OCI-LY7 (cell line): ENCODE results near the gene FOXRED1. TPM values are rescaled to one million over a fixed set of nuclear protein-coding genes. Genes with fewer than 3 reads are reported as not detected.

Experiments used
- BruUV-seq: library from RNA; stranded (reverse); fragments of 400-500 nt; replicated peaks from 2 replicates; lab custom pipeline; 2021; lab: Mats Ljungman, UMichigan
- CTCF ChIA-PET: fragments of 300-600 bp; sonication (Branson Sonifier 250); formaldehyde crosslinking; loops from one replicate; lab custom pipeline; 2022; ENCODE audit warnings: antibody characterized with exemption; ENCODE audit not compliant: unreplicated experiment; lab: Charles Lee
- POLR2A ChIA-PET: fragments of 300-600 bp; sonication (Branson Sonifier 250); formaldehyde crosslinking; loops from one replicate; lab custom pipeline; 2022; ENCODE audit warnings: antibody characterized with exemption; lab: Charles Lee
- DNase-seq: peaks from one replicate; pipeline ENCODE4 v3.0.0-alpha.2; 2015; ENCODE audit warnings: low spot score
- H2AFZ ChIP-seq: fragments of 200-600 bp; sonication (generic), shearing (Covaris generic); 2 replicates; pipeline ENCODE4 v1.6.1; 2014; ENCODE audit warnings: mild to moderate bottlenecking, antibody characterized with exemption, low read length, moderate library complexity
- H3K27ac ChIP-seq: fragments of 200-600 bp; sonication (generic); 2 replicates; pipeline ENCODE4 v1.5.1; 2014; ENCODE audit warnings: mixed run types, low read depth, mild to moderate bottlenecking, moderate library complexity, low read length, inconsistent platforms; ENCODE audit not compliant: poor library complexity, severe bottlenecking
- H3K36me3 ChIP-seq: fragments of 200-600 bp; sonication (generic); 2 replicates; pipeline ENCODE4 v1.6.1; 2014; ENCODE audit warnings: mild to moderate bottlenecking, antibody characterized with exemption, low read length, moderate library complexity, mixed read lengths; ENCODE audit not compliant: insufficient read depth
- H3K4me1 ChIP-seq: fragments of 200-600 bp; sonication (generic); 2 replicates; pipeline ENCODE4 v1.5.1; 2014; ENCODE audit warnings: mild to moderate bottlenecking, low read length; ENCODE audit not compliant: insufficient read depth, poor library complexity, severe bottlenecking
- H3K4me2 ChIP-seq: fragments of 200-600 bp; sonication (generic); 2 replicates; pipeline ENCODE4 v1.6.1; 2014; ENCODE audit warnings: mild to moderate bottlenecking, low read length
- H3K4me3 ChIP-seq: fragments of 200-600 bp; sonication (generic); 2 replicates; pipeline ENCODE4 v1.5.1; 2014; ENCODE audit warnings: mild to moderate bottlenecking, low read depth, low read length; ENCODE audit not compliant: poor library complexity, severe bottlenecking
- H3K79me2 ChIP-seq: fragments of 200-600 bp; sonication (generic); 2 replicates; pipeline ENCODE4 v1.6.1; 2016; ENCODE audit warnings: low read depth, mild to moderate bottlenecking, low read length, moderate library complexity, mixed read lengths; ENCODE audit not compliant: insufficient read depth
- H3K9me2 ChIP-seq: fragments of 200-600 bp; sonication (generic); 2 replicates; pipeline ENCODE4 v1.6.1; 2016; ENCODE audit warnings: mild to moderate bottlenecking, low read length, mixed read lengths; ENCODE audit not compliant: insufficient read depth
- H3K9me3 ChIP-seq: fragments of 200-600 bp; sonication (generic); 2 replicates; pipeline ENCODE4 v1.6.1; 2014; ENCODE audit warnings: mild to moderate bottlenecking, mixed run types, low read length, mixed read lengths
- H4K20me1 ChIP-seq: fragments of 200-600 bp; sonication (generic); 2 replicates; pipeline ENCODE4 v1.6.1; 2014; ENCODE audit warnings: mild to moderate bottlenecking, antibody characterized with exemption, low read length, moderate library complexity, mixed read lengths; ENCODE audit not compliant: insufficient read depth
- CTCF ChIP-seq: fragments of 200-600 bp; sonication (generic); conservative IDR thresholded peaks from 2 replicates; pipeline ENCODE4 v1.5.1; 2014; ENCODE audit warnings: mild to moderate bottlenecking, antibody characterized with exemption, low read length, moderate library complexity, mixed read lengths
- EZH2phosphoT487 ChIP-seq: fragments of 200-600 bp; sonication (generic); IDR thresholded peaks from 2 replicates; pipeline ENCODE4 v1.6.1; 2018; ENCODE audit warnings: low read depth, borderline replicate concordance, mild to moderate bottlenecking, mixed run types, antibody characterized with exemption, low read length, moderate library complexity, mixed read lengths
- intact Hi-C: fragments of 100-400 bp; cut with micrococcal nuclease; formaldehyde crosslinking; loops from one replicate; pipeline ENCODE4 v1.10.0; 2022; ENCODE audit not compliant: unreplicated experiment
- total RNA-seq, 2 experiments: library from RNA; depleted of rRNA in 1 of 2; stranded (reverse); fragments of >200 nt in 1 of 2; shearing (Covaris generic) in 1 of 2; gene quantifications; 2 replicates each; pipeline ENCODE4 v1.2.3, GENCODE V29; 2014 to 2022

Gene FOXRED1
- total RNA-seq, 2 experiments from 2014 or later: 42.5 to 62.4 TPM

- TF ChIP-seq EZH2phosphoT487 (no peak), CTCF (no peak)
- intact Hi-C loops: no loop called here
- Histone ChIP-seq H3K9me2 (no peaks in the 10 kb centered on the region), H3K36me3 (peaks cover 65% of the 10 kb centered on the region), H3K9me3 (no peaks in the 10 kb centered on the region), H4K20me1 (no peaks in the 10 kb centered on the region), H3K4me1 (no peaks in the 10 kb centered on the region), H3K27ac (no peak overlapping the region), H3K79me2 (no peaks in the 10 kb centered on the region), H2AFZ (no peak overlapping the region), H3K4me2 (no peak overlapping the region), H3K4me3 (no peak overlapping the region)
- ChIA-PET POLR2A (interaction anchor here (0.7 kb wide), 1 partner anchor 48 kb away, joined by 4 read pairs; no protein-coding TSS in a partner anchor), CTCF (no interaction called here)
- DNase-seq: no peak
- BruUV-seq: no TSS peak
Measured at GRCh38 chr11:126297004-126297403, 28.1 kb downstream of the FOXRED1 start.

GRCh38 chr11:126303623-126304456, 34.9 kb downstream of the FOXRED1 start, which contains the start of gene DCPS:
DCPS (plus strand) TSS chr11:126304060; CDS start chr11:126304081, 21 bp downstream.
- Histone ChIP-seq H3K36me3 (peaks cover 46% of the 10 kb centered on the region), H4K20me1 (no peaks in the 10 kb centered on the region), H3K4me3 (peak within 1 kb of the TSS; percentile 92), H3K27ac (peak within 1 kb of the TSS; percentile 71), H2AFZ (peak within 1 kb of the TSS; percentile 90), H3K4me2 (peak within 1 kb of the TSS; percentile 90), H3K9me2 (no peaks in the 10 kb centered on the region), H3K4me1 (peaks cover 17% of the 10 kb centered on the region), H3K9me3 (no peaks in the 10 kb centered on the region), H3K79me2 (peaks cover 27% of the 10 kb centered on the region; the same call in 1 of the 2 replicates)
- POLR2A ChIA-PET: interaction anchor here (0.6 to 1.8 kb wide), 10 partner anchors 12 to 674 kb away, joined by 3 to 4 read pairs (median 3); partner anchors contain the start of genes FOXRED1, SRPRA and ST3GAL4
- no peak for TF ChIP-seq EZH2phosphoT487
- TF ChIP-seq CTCF: no peak
- CTCF ChIA-PET: interaction anchor here (0.5 kb wide), 2 partner anchors 151 to 176 kb away, joined by 4 read pairs; no protein-coding TSS in a partner anchor
- DNase-seq: peak; percentile 89
- intact Hi-C loops: loop anchor here (2.0 kb wide), 2 partner anchors 51 to 117 kb away; partner anchors contain the start of gene ST3GAL4
- BruUV-seq: no TSS peak
